Neural cell (in vitro differentiated cells): ENCODE results near the gene SLC6A9. TPM values are rescaled to one million over a fixed set of nuclear protein-coding genes. Genes with fewer than 3 reads are reported as not detected.

Experiments used
- H2AFZ ChIP-seq: fragments of 200-600, 300-800 bp; sonication (generic), shearing (Covaris generic); 2 replicates; pipeline ENCODE4 v1.6.0; 2014; ENCODE audit warnings: low read depth, mild to moderate bottlenecking, antibody characterized with exemption, low read length, moderate library complexity
- H3F3A ChIP-seq: fragments of 200-600 bp; shearing (Covaris generic); 2 replicates; pipeline ENCODE4 v1.6.1; 2016; ENCODE audit warnings: mild to moderate bottlenecking, moderate library complexity, mixed read lengths, antibody characterized with exemption, low read length; ENCODE audit not compliant: insufficient read depth, poor library complexity, severe bottlenecking
- H3K27ac ChIP-seq: fragments of 200-600, 300-800 bp; sonication (generic), shearing (Covaris generic); 2 replicates; pipeline ENCODE4 v1.5.1; 2014; ENCODE audit warnings: mild to moderate bottlenecking, low read length, moderate library complexity
- H3K27me3 ChIP-seq: fragments of 300-800, 200-600 bp; sonication (generic), shearing (Covaris generic); 2 replicates; pipeline ENCODE4 v1.6.0; 2014; ENCODE audit warnings: mild to moderate bottlenecking, low read depth, low read length, moderate library complexity; ENCODE audit not compliant: insufficient read depth
- H3K36me3 ChIP-seq: fragments of 300-800, 200-600 bp; sonication (generic), shearing (Covaris generic); 2 replicates; pipeline ENCODE4 v1.5.1; 2014; ENCODE audit warnings: mild to moderate bottlenecking, antibody characterized with exemption, low read length, moderate library complexity; ENCODE audit not compliant: insufficient read depth
- H3K4me2 ChIP-seq: fragments of 300-800, 200-600 bp; sonication (generic), shearing (Covaris generic); 2 replicates; pipeline ENCODE4 v1.6.0; 2014; ENCODE audit warnings: mild to moderate bottlenecking, low read length
- H3K4me3 ChIP-seq: fragments of 300-800, 200-600 bp; sonication (generic), shearing (Covaris generic); 2 replicates; pipeline ENCODE4 v1.5.1; 2014; ENCODE audit warnings: mild to moderate bottlenecking, low read length, moderate library complexity
- H3K79me2 ChIP-seq: fragments of 200-600 bp; shearing (Covaris generic); replicated peaks from 2 replicates; pipeline ENCODE4 v1.6.0; 2014; ENCODE audit warnings: mild to moderate bottlenecking, low read length, moderate library complexity; ENCODE audit not compliant: insufficient read depth
- H3K9ac ChIP-seq: fragments of 300-800, 200-600 bp; sonication (generic), shearing (Covaris generic); 2 replicates; pipeline ENCODE4 v1.6.1; 2016; ENCODE audit warnings: mild to moderate bottlenecking, low read length, mixed read lengths
- H3K9me2 ChIP-seq: fragments of 200-600 bp; shearing (Covaris generic); 2 replicates; pipeline ENCODE4 v1.6.1; 2016; ENCODE audit warnings: mild to moderate bottlenecking, low read length, mixed read lengths; ENCODE audit not compliant: insufficient read depth
- H3K9me3 ChIP-seq: fragments of 200-600, 300-800 bp; sonication (generic), shearing (Covaris generic); 2 replicates; pipeline ENCODE4 v1.6.1; 2016; ENCODE audit warnings: mild to moderate bottlenecking, mixed run types, low read length, moderate library complexity, mixed read lengths
- H4K20me1 ChIP-seq: fragments of 200-600 bp; shearing (Covaris generic); 2 replicates; pipeline ENCODE4 v1.6.1; 2016; ENCODE audit warnings: mild to moderate bottlenecking, mixed run types; ENCODE audit not compliant: insufficient read depth
- EP300 ChIP-seq: fragments of 450-650 bp; conservative IDR thresholded peaks from 2 replicates; pipeline ENCODE4 v1.6.1; 2014; ENCODE audit warnings: antibody characterized with exemption, mild to moderate bottlenecking, moderate library complexity; ENCODE audit not compliant: poor library complexity, severe bottlenecking
- EZH2 ChIP-seq: fragments of 200-600, 300-800 bp; shearing (Covaris generic), sonication (generic); IDR thresholded peaks from 2 replicates; pipeline ENCODE4 v1.6.1; 2014; ENCODE audit warnings: antibody characterized with exemption, low read length, borderline replicate concordance, mild to moderate bottlenecking; ENCODE audit not compliant: insufficient read depth, poor library complexity, severe bottlenecking
- MXI1 ChIP-seq: fragments of 450-650 bp; conservative IDR thresholded peaks from 2 replicates; pipeline ENCODE4 v1.6.1; 2014; ENCODE audit warnings: antibody characterized with exemption, mild to moderate bottlenecking; ENCODE audit not compliant: poor library complexity, severe bottlenecking
- POLR2AphosphoS5 ChIP-seq: IDR thresholded peaks from 2 replicates; pipeline ENCODE4 v1.6.1; 2012
- RAD21 ChIP-seq: fragments of 450-650 bp; conservative IDR thresholded peaks from 2 replicates; pipeline ENCODE4 v1.6.1; 2014; ENCODE audit warnings: antibody characterized with exemption, mild to moderate bottlenecking, moderate library complexity
- SMC3 ChIP-seq: fragments of 450-650 bp; conservative IDR thresholded peaks from 2 replicates; pipeline ENCODE4 v1.6.1; 2014; ENCODE audit warnings: antibody characterized with exemption, mild to moderate bottlenecking, moderate library complexity; ENCODE audit not compliant: poor library complexity
- TAF1 ChIP-seq: IDR thresholded peaks from 2 replicates; pipeline ENCODE4 v1.6.1; 2012; ENCODE audit warnings: low read depth
- polyA plus RNA-seq: library from polyadenylated mRNA; depleted of rRNA; stranded (reverse); fragments of >200 nt; gene quantifications from 2 replicates; pipeline ENCODE4 v1.2.3, GENCODE V29; 2014
- TF ChIP-seq, protein P1 (sequence below): IDR thresholded peaks from 2 replicates; pipeline ENCODE4 v1.6.1; 2012; ENCODE audit warnings: borderline replicate concordance
- TF ChIP-seq, protein P2 (sequence below): fragments of 450-650 bp; IDR thresholded peaks from 2 replicates; pipeline ENCODE4 v1.5.1; 2014; ENCODE audit warnings: antibody characterized with exemption, mild to moderate bottlenecking, moderate library complexity; ENCODE audit not compliant: poor library complexity, severe bottlenecking

The SLC6A9 gene
- polyA plus RNA-seq, 1 donor from 2014 or later: 1.3 TPM

DNA sequence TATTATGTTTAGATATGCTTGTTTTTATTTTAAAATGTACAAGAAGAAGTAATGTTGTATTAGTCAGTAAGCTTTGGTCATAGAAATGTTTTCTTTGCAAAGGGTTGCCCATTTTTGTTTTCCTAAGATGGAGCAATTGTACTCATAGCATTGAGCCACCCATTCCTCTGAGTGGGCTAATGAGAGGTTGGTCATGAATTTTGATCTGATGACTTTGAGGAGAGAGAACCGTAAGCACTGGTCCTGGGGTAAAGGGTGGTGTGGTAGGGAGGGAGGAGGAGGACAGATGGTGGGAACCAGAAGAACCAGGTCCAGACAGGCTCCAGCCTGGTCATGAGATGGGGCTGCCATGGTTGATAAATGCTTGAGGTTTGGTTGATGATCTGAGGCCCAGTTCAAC lies 15.9 kb upstream of the SLC6A9 start:
- Histone ChIP-seq H3K36me3 (no peaks in the 10 kb centered on the region), H3K4me3 (no peak overlapping the region), H3K79me2 (no peaks in the 10 kb centered on the region), H4K20me1 (no peaks in the 10 kb centered on the region), H3K9me2 (no peaks in the 10 kb centered on the region), H3K9me3 (no peaks in the 10 kb centered on the region), H3K9ac (no peak overlapping the region), H3F3A (no peaks in the 10 kb centered on the region), H3K27ac (no peak overlapping the region), H2AFZ (no peak overlapping the region), H3K4me2 (no peak overlapping the region), H3K27me3 (no peaks in the 10 kb centered on the region)
- TF ChIP-seq RAD21: no peak
- no peak for TF ChIP-seq EZH2
- no peak for TF ChIP-seq MXI1
- no peak for TF ChIP-seq SMC3
- TF ChIP-seq TAF1: no peak
- TF ChIP-seq, protein P1, sequence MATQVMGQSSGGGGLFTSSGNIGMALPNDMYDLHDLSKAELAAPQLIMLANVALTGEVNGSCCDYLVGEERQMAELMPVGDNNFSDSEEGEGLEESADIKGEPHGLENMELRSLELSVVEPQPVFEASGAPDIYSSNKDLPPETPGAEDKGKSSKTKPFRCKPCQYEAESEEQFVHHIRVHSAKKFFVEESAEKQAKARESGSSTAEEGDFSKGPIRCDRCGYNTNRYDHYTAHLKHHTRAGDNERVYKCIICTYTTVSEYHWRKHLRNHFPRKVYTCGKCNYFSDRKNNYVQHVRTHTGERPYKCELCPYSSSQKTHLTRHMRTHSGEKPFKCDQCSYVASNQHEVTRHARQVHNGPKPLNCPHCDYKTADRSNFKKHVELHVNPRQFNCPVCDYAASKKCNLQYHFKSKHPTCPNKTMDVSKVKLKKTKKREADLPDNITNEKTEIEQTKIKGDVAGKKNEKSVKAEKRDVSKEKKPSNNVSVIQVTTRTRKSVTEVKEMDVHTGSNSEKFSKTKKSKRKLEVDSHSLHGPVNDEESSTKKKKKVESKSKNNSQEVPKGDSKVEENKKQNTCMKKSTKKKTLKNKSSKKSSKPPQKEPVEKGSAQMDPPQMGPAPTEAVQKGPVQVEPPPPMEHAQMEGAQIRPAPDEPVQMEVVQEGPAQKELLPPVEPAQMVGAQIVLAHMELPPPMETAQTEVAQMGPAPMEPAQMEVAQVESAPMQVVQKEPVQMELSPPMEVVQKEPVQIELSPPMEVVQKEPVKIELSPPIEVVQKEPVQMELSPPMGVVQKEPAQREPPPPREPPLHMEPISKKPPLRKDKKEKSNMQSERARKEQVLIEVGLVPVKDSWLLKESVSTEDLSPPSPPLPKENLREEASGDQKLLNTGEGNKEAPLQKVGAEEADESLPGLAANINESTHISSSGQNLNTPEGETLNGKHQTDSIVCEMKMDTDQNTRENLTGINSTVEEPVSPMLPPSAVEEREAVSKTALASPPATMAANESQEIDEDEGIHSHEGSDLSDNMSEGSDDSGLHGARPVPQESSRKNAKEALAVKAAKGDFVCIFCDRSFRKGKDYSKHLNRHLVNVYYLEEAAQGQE: no peak
- TF ChIP-seq POLR2AphosphoS5: no peak
- no peak for TF ChIP-seq EP300
- TF ChIP-seq, protein P2, sequence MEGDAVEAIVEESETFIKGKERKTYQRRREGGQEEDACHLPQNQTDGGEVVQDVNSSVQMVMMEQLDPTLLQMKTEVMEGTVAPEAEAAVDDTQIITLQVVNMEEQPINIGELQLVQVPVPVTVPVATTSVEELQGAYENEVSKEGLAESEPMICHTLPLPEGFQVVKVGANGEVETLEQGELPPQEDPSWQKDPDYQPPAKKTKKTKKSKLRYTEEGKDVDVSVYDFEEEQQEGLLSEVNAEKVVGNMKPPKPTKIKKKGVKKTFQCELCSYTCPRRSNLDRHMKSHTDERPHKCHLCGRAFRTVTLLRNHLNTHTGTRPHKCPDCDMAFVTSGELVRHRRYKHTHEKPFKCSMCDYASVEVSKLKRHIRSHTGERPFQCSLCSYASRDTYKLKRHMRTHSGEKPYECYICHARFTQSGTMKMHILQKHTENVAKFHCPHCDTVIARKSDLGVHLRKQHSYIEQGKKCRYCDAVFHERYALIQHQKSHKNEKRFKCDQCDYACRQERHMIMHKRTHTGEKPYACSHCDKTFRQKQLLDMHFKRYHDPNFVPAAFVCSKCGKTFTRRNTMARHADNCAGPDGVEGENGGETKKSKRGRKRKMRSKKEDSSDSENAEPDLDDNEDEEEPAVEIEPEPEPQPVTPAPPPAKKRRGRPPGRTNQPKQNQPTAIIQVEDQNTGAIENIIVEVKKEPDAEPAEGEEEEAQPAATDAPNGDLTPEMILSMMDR: no peak

DNA sequence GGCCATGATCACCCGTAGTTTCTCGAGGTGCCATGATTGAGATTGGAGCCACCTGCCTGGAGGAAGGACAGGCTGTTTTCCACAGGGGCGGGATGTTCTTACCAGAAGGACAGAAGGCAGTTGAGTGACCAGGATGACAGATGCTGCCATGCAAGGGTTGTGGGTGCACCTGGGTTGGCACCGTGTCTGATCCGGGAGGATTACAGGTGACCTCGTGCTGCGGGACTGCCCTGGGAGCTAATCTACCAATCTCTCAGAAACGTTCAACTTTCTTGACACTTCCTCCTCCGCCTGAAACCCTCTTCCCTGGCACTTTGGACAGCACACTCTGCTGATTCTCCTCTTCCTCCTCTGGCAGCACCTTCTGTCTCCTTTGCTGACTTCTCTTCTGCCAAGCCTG lies 13.8 kb upstream of the SLC6A9 start:
- TF ChIP-seq, protein P1: no peak
- no peak for TF ChIP-seq EP300
- TF ChIP-seq SMC3: no peak
- no peak for TF ChIP-seq TAF1
- TF ChIP-seq POLR2AphosphoS5: no peak
- no peak for TF ChIP-seq RAD21
- no peak for TF ChIP-seq MXI1
- TF ChIP-seq EZH2: no peak
- TF ChIP-seq, protein P2: no peak
- Histone ChIP-seq H3K9me2 (no peaks in the 10 kb centered on the region), H3K36me3 (no peaks in the 10 kb centered on the region), H3K27me3 (no peaks in the 10 kb centered on the region), H3K4me2 (no peak overlapping the region), H3F3A (no peaks in the 10 kb centered on the region), H3K9me3 (no peaks in the 10 kb centered on the region), H3K4me3 (no peak overlapping the region), H3K27ac (no peak overlapping the region), H3K79me2 (no peaks in the 10 kb centered on the region), H4K20me1 (no peaks in the 10 kb centered on the region), H2AFZ (no peak overlapping the region), H3K9ac (no peak overlapping the region)
